Measurements from ENCODE around the gene KCNJ3.

The KCNJ3 gene

DNA sequence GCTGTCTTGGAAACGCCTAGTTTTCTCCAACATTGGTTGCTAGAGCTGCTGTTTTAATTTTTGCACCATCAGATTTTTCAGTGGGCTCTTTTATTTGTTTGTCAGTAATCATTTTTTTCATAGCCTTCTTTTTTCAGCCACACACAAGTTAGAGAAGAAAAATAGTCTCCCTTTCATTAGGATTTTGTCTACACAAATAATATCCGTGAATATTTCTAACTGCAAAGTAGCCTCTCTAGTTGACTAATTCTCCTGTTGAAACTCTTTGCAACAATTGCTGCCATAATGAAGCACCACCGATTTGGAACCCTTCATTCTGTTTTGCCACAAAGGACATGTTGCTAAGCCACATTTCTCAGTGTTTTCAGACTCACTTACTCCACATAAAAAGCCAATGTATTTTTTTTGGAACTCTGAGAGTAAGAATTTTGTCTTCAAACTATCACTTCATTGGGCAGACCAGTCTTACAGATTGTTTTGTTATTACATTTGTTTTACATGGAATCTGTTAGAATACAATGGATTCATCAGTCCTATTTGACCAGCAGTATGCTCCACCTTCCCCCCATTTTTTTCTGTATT lies 9.6 kb downstream of the KCNJ3 start:
- no peak for DNase-seq (ENCODE audit: low read depth)

DNA sequence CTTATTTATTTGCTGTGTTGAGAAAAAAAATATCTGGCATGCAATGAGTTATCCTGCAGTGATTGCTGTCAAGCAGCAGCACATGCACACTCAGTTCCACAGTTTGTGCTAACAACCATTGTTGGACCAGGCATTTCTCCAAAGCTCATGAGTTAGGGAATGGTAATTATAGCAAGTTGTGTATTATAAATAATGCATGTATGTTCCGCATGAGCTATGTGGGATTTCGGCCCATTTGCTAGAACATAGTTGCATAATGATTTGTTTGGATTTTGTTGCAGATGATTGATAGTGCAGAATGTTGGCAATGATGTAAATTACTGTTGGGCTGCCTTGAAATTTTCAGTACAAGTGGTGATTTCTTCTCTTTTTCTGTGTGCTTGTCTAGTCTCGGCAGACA lies 10.7 kb downstream of the KCNJ3 start:
- DNase-seq (ENCODE audit: low read depth): no peak

DNA sequence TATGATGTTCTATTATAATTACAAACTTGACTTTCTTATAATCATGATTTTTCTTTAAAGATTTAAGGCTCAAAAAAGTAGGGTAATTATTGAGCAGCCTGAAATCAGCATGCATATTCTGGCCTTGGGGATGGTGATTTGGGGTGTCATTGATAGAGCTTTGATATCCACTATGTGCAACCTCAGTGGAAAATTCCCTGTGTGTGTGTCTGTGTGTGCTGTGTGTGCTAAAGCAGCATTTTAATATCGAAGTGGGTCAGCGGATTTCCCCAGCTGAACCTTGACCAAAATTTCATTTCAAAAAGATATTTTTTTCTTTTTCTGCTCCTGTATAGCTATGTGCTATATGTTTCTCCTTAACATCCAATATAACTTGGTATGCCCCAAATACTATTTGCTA lies 11.6 kb downstream of the KCNJ3 start:
- DNase-seq (ENCODE audit: low read depth): no peak

DNA sequence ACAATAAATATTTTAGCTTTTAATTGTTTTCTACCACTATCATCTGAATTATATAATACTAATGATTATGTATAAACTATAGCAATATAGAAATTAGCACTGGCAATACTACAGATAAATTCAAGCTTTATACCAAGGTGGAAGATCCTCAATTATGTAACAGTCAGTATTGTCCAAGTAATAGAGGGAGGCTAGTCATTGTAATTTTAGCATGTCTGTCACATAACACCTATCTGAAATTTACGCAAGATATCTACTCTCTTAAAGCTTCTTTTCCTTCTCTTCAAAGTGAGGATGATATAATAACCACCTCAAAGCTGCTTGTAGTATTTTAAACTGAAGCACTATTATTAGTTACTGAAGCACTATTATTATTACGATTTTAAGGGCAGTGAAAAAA lies 12.2 kb downstream of the KCNJ3 start:
- DNase-seq (ENCODE audit: low read depth): no peak

DNA sequence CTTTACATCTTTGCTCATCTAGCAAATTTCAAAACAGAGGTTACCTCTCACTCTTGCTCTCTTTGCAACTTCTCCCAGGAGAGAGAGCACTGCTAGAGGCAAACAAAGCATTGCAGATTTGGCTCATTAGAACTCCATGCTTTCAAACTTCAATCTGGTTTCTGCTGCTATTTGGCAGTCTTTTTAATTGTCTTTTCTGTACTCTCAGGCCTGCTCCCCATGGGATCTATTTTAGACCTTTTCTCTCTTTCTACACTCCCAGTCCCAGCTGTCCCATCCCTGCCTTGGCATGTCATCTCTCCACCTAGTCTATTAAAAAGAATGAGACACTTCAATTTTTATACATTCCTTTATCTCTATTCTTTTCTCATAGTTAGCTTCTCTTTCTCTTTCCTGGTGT lies 15.2 kb downstream of the KCNJ3 start:
- DNase-seq (ENCODE audit: low read depth): no peak

DNA sequence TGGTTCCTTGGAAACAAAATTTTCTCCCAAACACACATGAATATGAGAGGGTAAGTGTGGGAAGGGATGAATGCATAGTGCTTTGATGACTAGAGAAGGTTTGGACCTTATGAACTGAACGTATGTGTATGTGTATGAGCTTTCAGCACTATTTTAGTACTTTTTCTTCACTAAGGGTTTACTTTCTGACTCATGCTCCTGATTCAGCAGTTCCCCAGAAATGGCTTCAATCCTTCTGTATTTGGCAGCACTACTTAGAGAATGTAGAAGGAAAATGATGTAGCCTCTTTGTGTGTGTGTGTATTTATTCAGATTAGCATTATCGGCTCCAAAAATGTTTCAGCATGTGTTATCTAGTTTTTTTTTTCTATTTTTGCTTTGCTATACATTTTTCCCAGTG lies 22.2 kb downstream of the KCNJ3 start:
- DNase-seq (ENCODE audit: low read depth): no peak

DNA sequence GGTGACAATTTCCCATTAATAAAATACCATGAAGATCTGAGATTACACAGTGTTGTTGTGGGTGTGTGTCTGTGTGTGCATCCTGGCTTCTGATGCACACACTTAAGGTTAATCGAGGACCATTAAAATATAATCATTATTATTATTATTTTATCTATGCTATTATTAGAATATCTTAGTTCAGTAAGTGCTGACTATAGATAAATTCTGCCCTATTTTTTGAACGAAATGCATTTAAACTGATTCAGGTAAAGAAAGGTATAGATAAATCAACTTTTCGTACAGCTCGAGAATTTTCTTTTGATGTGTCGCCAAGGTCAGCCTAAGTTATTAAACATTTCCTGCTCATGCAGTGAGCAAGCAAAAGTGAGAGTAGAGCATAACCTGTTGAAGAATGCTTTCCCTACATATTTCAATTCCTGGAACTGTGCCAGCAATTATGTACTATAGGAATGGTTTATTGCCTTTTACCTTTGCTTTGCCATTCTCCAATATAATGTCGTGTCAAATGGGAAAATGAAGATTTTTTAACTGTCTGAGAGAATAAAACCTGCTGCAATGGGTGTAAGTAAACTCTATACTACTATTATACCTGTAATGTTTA lies 25.8 kb downstream of the KCNJ3 start:
- DNase-seq (ENCODE audit: low read depth): no peak

DNA sequence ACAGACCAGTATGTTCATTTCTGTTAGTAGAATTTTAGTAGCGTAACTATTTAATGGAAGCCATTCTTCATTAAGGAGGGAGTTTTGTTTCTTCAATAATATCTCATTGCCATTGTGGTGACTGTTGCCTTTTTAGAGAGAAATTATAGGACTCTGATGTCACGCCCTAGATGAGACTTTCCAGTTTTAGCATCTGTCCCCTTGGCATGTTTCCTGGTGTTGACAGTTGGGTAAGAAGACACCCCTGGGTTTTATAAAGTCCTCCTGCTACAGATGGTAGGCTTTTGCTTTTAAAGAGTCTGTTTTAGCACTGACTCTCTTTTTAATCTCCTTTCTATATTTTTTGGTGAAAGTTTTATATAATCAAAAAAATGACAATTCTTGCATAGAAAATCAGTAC lies 41.9 kb downstream of the KCNJ3 start:
- DNase-seq (ENCODE audit: low read depth): no peak

DNA sequence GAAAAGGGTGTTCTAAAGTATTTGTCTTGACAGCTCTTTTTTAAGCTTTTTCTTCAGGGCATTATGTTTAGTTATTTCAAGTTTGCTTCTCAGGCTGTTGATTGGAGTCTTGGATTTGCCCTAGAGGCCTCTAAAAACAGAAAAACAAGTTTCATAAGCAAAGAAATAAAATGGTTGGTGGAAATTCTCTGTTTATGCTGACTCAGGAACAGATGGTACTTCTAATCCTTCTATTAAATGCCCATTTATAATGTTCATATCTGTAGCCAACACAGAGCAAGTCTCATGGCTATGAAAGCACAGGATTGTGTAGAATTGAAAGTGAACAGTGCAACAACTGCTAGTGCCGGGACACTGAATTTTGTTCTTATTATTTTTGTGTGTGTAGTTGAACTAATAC lies 60.4 kb downstream of the KCNJ3 start:
- DNase-seq (ENCODE audit: low read depth): no peak

DNA sequence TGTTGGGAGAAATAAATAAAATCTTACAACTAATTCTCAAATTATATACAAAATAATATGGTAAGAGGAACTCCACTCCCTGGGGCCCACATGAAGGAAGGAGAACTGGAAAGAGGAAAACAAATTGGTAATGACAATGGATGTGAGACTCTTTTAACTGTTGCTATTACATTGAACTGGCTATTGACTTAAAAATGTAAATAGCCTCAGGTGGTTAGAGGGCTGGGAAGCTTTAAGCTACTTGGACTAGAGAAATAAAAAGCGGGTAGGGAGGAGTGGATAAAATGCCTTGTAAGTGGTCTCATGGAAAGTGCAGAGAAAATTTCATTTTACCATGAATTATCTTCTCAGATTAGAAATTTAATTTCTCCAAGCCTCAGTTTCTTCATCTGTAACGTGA lies 64.1 kb downstream of the KCNJ3 start:
- no peak for DNase-seq (ENCODE audit: low read depth)

DNA sequence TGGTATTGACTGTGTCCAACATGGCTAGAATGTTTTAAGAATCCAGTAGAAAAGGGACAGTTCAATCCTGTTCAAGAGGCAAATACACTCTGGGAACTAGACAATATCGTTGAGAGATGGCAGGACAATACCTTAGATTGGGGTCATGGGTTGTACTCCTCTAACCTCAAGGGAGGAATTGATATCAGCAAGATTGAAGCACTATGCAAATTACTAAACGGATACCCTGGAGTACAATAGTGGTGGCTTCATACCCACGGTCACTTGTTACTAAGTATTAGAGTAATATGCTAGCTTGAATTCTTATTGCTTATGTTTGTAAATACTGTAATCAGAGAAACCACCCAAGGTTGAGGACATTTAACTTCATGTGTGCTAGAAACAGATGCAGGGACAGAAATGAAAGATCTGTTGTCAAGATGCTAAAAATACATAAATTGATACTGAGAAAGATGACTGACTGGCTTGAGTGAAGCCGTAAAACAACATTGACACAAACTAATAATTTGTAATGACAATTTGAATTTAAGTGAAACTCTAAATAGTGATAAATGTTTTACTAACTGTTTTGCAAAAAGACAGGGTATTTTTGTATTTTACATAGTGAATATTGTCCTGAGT lies 73.3 kb downstream of the KCNJ3 start:
- DNase-seq (ENCODE audit: low read depth): no peak

DNA sequence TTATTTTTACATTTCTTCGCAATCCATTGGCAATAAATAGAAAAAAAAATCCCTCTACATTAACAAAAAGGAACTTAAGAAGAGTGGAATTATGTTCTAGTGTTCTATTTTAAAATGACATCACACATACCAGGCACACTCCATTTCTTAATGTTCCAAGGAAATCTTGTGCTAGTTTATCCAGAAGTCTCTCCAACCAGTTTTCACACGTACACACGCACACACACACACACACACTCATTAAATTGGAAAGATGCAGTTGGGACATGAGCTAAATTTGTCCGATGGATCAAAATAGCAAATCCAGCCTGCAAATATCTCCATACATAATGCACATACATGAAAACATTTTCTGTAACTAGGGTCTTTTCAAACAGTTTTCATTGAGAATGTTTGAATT lies 78.3 kb downstream of the KCNJ3 start:
- DNase-seq (ENCODE audit: low read depth): no peak

DNA sequence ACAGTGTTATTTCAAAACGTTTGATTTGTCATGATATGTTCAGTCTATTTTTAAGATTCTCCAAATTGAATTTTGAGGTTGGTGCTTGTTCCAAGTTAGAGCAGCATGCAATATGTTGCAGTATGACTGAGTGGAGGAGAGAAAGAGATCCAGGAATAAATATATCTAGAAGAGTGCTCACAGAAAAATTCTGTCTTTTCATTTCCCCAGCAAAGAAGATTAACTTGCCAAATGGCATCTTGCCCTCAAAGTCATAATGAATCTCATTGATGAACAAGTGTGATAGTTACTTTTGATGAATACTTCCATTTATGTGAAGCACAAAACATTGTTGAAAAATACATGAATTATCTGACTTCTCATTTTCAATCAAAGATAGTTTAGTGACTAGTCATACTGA lies 95.9 kb downstream of the KCNJ3 start:
- no peak for DNase-seq (ENCODE audit: low read depth)

DNA sequence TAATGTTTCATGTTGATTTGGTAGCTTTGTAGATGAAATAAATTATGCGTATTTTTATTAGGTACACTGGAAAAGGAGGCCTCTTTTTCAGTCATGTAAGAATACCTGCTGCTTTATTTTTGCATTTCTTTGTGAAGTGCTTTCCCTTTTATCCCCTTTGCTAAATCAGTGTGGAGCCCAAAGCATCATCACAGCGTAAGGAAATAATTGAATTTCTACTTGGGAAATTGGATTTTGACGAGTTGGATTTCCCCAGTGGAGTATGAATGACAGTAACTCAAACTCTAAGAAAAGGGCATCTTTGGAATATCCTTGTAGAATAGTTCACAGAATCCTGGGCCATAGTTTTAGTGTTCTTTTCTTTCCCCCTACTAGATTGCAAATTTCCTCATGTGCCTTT lies 97.2 kb downstream of the KCNJ3 start:
- DNase-seq (ENCODE audit: low read depth): no peak

DNA sequence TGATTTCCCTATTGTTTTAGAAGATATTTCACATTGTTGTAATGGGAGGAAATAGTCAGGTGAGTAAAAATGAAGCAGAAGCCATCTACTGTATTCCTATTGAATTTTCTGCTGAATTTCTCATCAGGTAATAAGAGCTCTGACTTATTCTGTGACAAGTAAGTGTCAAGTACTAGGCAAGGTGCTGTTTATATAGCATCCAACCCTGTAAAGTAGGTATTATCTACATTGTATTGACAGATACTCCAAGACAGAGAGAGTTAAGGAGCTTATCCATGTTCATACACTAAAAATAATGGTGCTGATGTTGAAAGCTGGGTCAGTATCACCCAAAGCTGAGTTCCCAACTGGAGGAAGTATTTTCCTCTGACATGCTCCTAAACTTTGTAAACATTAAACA lies 106.0 kb downstream of the KCNJ3 start:
- DNase-seq (ENCODE audit: low read depth): no peak

DNA sequence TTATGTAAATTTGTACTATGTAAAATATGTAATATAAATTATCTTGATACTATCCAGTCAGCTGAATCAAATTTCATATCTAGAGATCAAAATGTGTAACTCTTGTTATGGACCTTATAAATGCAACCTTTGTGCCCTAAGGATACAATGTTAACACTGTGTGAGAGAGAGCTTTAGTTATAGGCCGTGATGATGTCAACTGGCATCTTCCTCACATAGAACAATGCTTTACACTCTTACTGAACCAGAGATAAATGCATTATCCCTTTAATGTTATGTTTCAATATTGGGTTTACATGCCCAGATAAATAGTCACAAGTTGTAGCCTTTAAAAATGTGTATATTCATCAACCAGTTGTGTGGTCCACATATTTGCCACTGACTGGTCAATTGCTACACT lies 115.1 kb downstream of the KCNJ3 start:
- no peak for DNase-seq (ENCODE audit: low read depth)

DNA sequence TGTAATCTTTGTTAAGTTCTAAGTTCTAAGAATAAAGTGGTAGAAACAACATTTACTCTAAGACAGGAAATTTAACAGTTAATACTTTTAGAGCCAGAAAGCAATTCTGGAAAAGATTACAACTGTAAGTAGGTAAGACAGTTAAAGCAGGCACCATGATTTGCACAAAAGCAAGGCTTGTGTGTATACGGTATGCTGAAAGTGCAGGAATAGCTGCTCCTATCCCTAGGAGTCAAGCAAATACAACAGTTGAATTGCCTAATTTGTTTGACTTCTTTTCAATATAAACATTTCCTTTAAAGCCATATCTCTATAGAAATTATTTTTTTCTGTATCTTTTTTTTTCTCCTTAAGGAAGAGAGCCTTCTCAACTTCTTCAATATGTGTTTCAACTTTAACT lies 116.4 kb downstream of the KCNJ3 start:
- DNase-seq (ENCODE audit: low read depth): no peak

DNA sequence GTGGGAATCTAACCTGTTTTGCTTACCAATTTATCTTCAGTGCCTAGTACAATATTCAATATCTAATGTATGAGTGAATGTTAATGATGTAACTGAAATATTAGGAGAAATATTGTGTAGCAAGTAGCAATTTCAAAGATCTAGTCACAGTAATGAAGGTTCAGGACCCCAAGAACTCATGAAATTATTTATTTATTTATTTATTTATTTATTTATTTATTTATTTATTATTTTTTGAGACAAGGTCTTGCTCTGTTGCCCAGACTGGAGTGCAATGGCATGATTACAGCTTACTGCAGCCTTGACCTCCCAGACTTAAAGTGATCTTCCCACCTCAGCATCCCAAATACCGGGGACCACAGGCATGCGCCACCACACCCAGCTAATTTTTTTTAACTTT lies 126.9 kb downstream of the KCNJ3 start:
- DNase-seq (ENCODE audit: low read depth): no peak

DNA sequence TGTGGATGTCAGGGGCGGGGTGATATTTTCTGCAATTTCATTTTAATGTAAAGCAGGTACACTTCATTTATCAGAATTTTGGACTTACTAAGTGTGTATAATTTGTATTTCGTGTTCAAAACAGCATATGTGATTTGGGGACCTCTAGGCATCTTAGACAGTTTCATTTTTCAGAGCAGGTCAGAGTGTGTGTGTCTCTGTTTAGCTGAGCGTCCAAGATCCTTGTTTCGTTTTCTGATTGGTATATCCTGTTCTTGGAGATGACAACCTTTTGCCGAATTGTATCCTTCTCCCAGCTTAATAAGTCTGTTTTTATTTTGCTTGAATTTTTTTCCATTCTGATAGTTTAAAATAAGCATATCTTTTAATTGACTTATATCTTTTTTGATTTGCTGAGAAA lies 128.3 kb downstream of the KCNJ3 start:
- no peak for DNase-seq (ENCODE audit: low read depth)

DNA sequence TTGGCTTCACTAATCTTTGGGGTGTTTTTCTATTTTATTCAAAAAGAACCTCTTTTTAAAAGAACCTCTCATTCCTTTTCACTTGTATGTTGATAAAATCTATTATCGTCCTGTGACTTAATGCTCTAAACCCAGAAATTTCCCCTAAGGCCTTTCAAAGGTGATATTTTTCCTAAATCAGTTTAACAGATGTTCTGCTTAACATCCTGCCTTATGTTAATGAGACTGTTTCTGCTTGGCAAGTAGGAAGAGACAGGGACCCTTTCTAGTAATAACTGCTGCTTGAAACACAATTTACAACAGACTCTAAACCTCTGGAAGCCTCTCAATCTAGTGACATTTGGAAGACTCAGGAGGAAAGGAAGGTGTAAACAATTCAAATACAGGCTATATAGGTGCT lies 128.8 kb downstream of the KCNJ3 start:
- no peak for DNase-seq (ENCODE audit: low read depth)

DNA sequence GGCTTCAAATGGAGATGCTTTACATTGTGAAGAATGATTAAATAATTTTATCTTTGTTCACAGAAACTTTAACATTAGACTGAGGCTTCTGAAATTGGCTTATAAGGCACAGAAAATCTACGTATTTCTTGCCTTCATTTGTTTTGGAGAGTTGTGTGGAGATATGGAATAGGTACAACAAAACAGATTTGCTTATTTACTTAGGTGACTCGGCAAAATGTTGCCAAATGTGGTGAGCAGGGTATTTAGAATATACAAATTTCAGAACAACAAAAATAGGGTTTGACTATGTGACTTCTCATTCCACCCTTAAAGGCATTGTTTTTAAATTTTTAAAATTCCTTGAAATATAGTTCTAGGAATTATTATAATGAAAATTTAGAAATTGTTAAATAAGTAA lies 134.2 kb downstream of the KCNJ3 start:
- DNase-seq (ENCODE audit: low read depth): no peak

DNA sequence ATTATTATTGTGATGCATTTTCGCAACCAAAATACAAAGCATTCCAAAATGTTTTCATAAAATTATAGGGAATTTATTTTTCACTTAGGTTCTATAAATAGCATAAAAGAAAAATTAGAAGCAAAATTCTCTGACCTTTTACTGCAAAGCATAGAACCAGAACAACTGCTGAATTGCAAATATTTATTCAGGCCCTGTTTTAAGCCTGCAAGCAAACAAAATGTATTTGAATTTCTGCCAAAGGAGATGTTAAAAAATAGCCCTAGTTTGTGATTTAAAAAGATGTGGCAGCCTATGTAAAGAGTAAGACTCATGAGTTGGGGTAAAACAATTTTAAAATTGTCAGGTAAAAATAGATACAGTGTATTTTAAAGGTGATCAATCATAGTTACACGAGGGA lies 138.1 kb downstream of the KCNJ3 start:
- no peak for DNase-seq (ENCODE audit: low read depth)

DNA sequence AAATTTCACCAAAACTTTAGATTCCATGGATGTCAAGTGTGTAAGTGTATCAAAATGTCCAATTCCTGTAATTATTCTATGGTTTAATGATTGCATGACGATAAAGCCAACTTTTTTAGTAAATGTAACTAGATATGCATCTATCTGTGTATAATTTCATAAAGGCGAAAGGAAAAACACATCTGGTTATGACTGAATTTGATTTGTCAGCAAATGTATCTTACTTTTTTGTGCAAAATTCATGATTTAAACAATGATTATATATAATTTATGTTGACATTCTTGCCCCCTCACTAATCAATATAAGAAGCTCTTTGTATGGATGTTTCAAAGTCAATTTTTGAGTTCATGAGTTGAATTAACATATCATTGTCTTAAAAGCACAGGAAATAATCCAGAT lies 138.5 kb downstream of the KCNJ3 start:
- DNase-seq (ENCODE audit: low read depth): no peak

DNA sequence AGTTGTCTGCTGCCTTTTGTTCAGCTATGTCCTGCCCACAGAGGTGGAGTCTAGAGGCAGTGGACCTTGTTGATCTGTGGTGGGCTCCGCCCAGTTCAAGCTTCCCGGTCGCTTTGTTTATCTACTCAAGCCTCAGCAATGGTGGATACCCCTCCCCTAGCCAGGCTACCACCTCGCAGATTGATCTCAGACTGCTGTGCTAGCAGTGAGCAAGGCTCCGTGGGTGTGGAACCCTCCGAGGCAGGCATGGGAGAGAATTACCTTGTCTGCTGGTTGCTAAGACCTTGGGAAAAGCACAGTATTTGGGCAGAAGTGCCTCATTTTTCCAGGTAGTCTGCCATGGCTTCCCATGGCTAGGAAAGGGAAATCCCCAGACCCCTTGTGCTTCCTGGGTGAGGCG lies 146.0 kb downstream of the KCNJ3 start:
- no peak for DNase-seq (ENCODE audit: low read depth)

All from stimulated activated CD4-positive, alpha-beta T cell treated with anti-CD3 and anti-CD28 coated beads, Interleukin-2, amount 100 ng/mL, for 4 hours (primary cell).